ENCODE results near the gene TPM2. TPM values are rescaled to one million over a fixed set of nuclear protein-coding genes. Genes with fewer than 3 reads are reported as not detected.

Gene TPM2
- total and polyA plus RNA-seq, 9 of the 15 experiments (the other 6 are each of a cell fraction or from before 2014, with no cell fraction given) = 0.28 to 16.1 (median 4.5) TPM

GRCh38 chr9:35687972-35688557 is 1.7 kb downstream of the TPM2 start (continued):
- no peak for TF ChIP-seq POU5F1 (IDR thresholded peaks at IDR 0.05; ENCODE audit: borderline replicate concordance, low read depth, low read length, partially characterized antibody)
- no peak for TF ChIP-seq GTF2A2 (tag; IDR thresholded peaks at IDR 0.05)
- TF ChIP-seq SRSF3 (IDR thresholded peaks at IDR 0.05; ENCODE audit: insufficient read depth, low read length) = no peak

GRCh38 chr9:35687306-35687705 is 2.4 kb downstream of the TPM2 start:
- H3K36me3 ChIP-seq (ENCODE audit: control insufficient read depth, insufficient read depth, low read length) = peaks cover 7% of the 10 kb centered on the region; the same call in 2 of the 3 replicates
- POLR2A ChIA-PET = no interaction called here
- CTCF ChIA-PET (ENCODE audit: low intra/inter-chr PET ratio) = no interaction called here
- in situ Hi-C loops (cut with MboI) (no loop called here), intact Hi-C loops (cut with micrococcal nuclease) (no loop called here)
- DNase-seq (ENCODE audit: extremely low read depth in 1 of 4, low spot score in 3 of 4) (peak in 1 of 4 experiments; percentile 27), ATAC-seq (no peak), FAIRE-seq (no peak)
- no peak overlapping the region for H3K4me3 ChIP-seq
- no peak overlapping the region for H3K4me2 ChIP-seq (ENCODE audit: insufficient read depth, low read length)
- peaks cover 12 to 23% of the 10 kb centered on the region in 2 experiments; a peak in 4 of 5 replicates for H3K4me1 ChIP-seq (replicated peaks in 1 of 2; ENCODE audit: control insufficient read depth in 2 of 2, insufficient read depth in 2 of 2, low read length in 2 of 2)
- WGBS (ENCODE audit: insufficient coverage, low coverage, missing lambda C conversion rate) = 100% methylated on average over 2 of the region's 2 CpGs
- no peak overlapping the region for H3K27ac ChIP-seq (ENCODE audit: extremely low read depth, low read depth, low read length)
- TF ChIP-seq TFE3 (CRISPR knock-in tag; IDR thresholded peaks at IDR 0.05) (no peak), IRF2 (CRISPR knock-in tag; IDR thresholded peaks at IDR 0.05) (no peak), HDAC2 (IDR thresholded peaks at IDR 0.05) (no peak), ZNF384 (IDR thresholded peaks at IDR 0.05; ENCODE audit: low read depth, low read length) (no peak), CTCFL (IDR thresholded peaks at IDR 0.05; ENCODE audit: borderline replicate concordance, insufficient read depth, low read depth, low read length, poor library complexity, severe bottlenecking) (no peak), PATZ1 (CRISPR knock-in tag; IDR thresholded peaks at IDR 0.05; ENCODE audit: borderline replicate concordance) (no peak), ZNF398 (CRISPR knock-in tag; IDR thresholded peaks at IDR 0.05) (no peak), KLF6 (CRISPR knock-in tag; IDR thresholded peaks at IDR 0.05; ENCODE audit: borderline replicate concordance) (no peak), SP2 (IDR thresholded peaks at IDR 0.05; ENCODE audit: extremely low read depth, low read depth, low read length, poor library complexity, severe bottlenecking) (no peak)
- no peaks in the 10 kb centered on the region for H3K27me3 ChIP-seq (ENCODE audit: control insufficient read depth in 2 of 2, insufficient read depth in 2 of 2, low read length in 2 of 2)
- no peaks in the 10 kb centered on the region for H3K79me2 ChIP-seq (ENCODE audit: control insufficient read depth, insufficient read depth, low read length)
- BruUV-seq (replicated peaks) = no TSS peak
- H3K9me3 ChIP-seq (replicated peaks; ENCODE audit: control insufficient read depth, insufficient read depth, low read depth, low read length) = no peaks in the 10 kb centered on the region
- H3K9ac ChIP-seq (ENCODE audit: insufficient read depth in 1 of 2, low read depth in 2 of 2, low read length in 2 of 2) = no peak overlapping the region
- H3K9me1 ChIP-seq (ENCODE audit: control insufficient read depth, insufficient read depth, low read length) = no peaks in the 10 kb centered on the region
- no peak overlapping the region for H2AFZ ChIP-seq (ENCODE audit: low read depth, low read length)
- H4K20me1 ChIP-seq (replicated peaks; ENCODE audit: control insufficient read depth, insufficient read depth, low read length) = no peaks in the 10 kb centered on the region
